ENCODE results near the gene ANKS1A.
"Not testable (repeated sequence)": the region's sequence is repeated elsewhere in the genome, so short reads cannot be mapped to it uniquely, and the experiment has no call there.

Gene ANKS1A

GRCh38 chr6:34876472-34876871 lies 12.6 kb upstream of the ANKS1A start:
- H3K4me1 ChIP-seq (ENCODE audit: low read depth, poor library complexity, severe bottlenecking), result peaks cover 13% of the 10 kb centered on the region
- TF ChIP-seq CTCF (conservative IDR thresholded peaks at IDR 0.05; ENCODE audit: low read depth, low read length), result no peak
- no peaks in the 10 kb centered on the region; the same call in 1 of the 2 replicates for H3K36me3 ChIP-seq (ENCODE audit: insufficient read depth)
- no peak overlapping the region for H3K4me3 ChIP-seq (IDR thresholded peaks at IDR 0.05; ENCODE audit: insufficient read depth, low read depth, low read length)
- no peaks in the 10 kb centered on the region for H3K27me3 ChIP-seq (ENCODE audit: insufficient read depth, low read depth)
- no peak overlapping the region for H3K4me2 ChIP-seq
- H2AFZ ChIP-seq (ENCODE audit: low read depth), result no peak overlapping the region
- no peak overlapping the region for H3K9ac ChIP-seq
- H4K20me1 ChIP-seq (ENCODE audit: insufficient read depth), result no peaks in the 10 kb centered on the region
- no peak overlapping the region for H3K27ac ChIP-seq
- no peaks in the 10 kb centered on the region for H3K79me2 ChIP-seq (ENCODE audit: insufficient read depth, low read depth)

- TF ChIP-seq CTCF (conservative IDR thresholded peaks at IDR 0.05; ENCODE audit: low read depth, low read length), result no peak
- no peak overlapping the region for H2AFZ ChIP-seq (ENCODE audit: low read depth)
- H3K36me3 ChIP-seq (ENCODE audit: insufficient read depth), result no peaks in the 10 kb centered on the region; the same call in 1 of the 2 replicates
- no peaks in the 10 kb centered on the region for H3K79me2 ChIP-seq (ENCODE audit: insufficient read depth, low read depth)
- H3K27ac ChIP-seq, result no peak overlapping the region
- H3K4me2 ChIP-seq, result no peak overlapping the region
- no peak overlapping the region for H3K4me3 ChIP-seq (IDR thresholded peaks at IDR 0.05; ENCODE audit: insufficient read depth, low read depth, low read length)
- no peaks in the 10 kb centered on the region for H3K27me3 ChIP-seq (ENCODE audit: insufficient read depth, low read depth)
- no peaks in the 10 kb centered on the region for H4K20me1 ChIP-seq (ENCODE audit: insufficient read depth)
- peaks cover 13% of the 10 kb centered on the region for H3K4me1 ChIP-seq (ENCODE audit: low read depth, poor library complexity, severe bottlenecking)
- no peak overlapping the region for H3K9ac ChIP-seq
These were observed 11.8 kb upstream of the ANKS1A start for GRCh38 chr6:34877259-34877658.

- no peak overlapping the region for H2AFZ ChIP-seq (ENCODE audit: low read depth)
- no peaks in the 10 kb centered on the region for H4K20me1 ChIP-seq (ENCODE audit: insufficient read depth)
- H3K27me3 ChIP-seq (ENCODE audit: insufficient read depth, low read depth), result no peaks in the 10 kb centered on the region
- no peak overlapping the region for H3K27ac ChIP-seq
- H3K4me1 ChIP-seq (ENCODE audit: low read depth, poor library complexity, severe bottlenecking), result peaks cover 13% of the 10 kb centered on the region
- no peak for TF ChIP-seq CTCF (conservative IDR thresholded peaks at IDR 0.05; ENCODE audit: low read depth, low read length)
- H3K36me3 ChIP-seq (ENCODE audit: insufficient read depth), result no peaks in the 10 kb centered on the region; the same call in 1 of the 2 replicates
- H3K4me2 ChIP-seq, result no peak overlapping the region
- no peaks in the 10 kb centered on the region for H3K79me2 ChIP-seq (ENCODE audit: insufficient read depth, low read depth)
- H3K4me3 ChIP-seq (IDR thresholded peaks at IDR 0.05; ENCODE audit: insufficient read depth, low read depth, low read length), result no peak overlapping the region
- no peak overlapping the region for H3K9ac ChIP-seq
These were observed 11.1 kb upstream of the ANKS1A start for GRCh38 chr6:34877869-34878485.

GRCh38 chr6:34884073-34884472 lies 5.0 kb upstream of the ANKS1A start:
- Histone ChIP-seq H3K4me1 (ENCODE audit: low read depth, poor library complexity, severe bottlenecking) (peaks cover 21% of the 10 kb centered on the region), H3K79me2 (ENCODE audit: insufficient read depth, low read depth) (peaks cover 35% of the 10 kb centered on the region)
- H3K4me2 ChIP-seq; H3K27ac ChIP-seq; H3K36me3 ChIP-seq (ENCODE audit: insufficient read depth); H2AFZ ChIP-seq (ENCODE audit: low read depth); H3K27me3 ChIP-seq (ENCODE audit: insufficient read depth, low read depth); H3K9ac ChIP-seq; H3K4me3 ChIP-seq (IDR thresholded peaks at IDR 0.05; ENCODE audit: insufficient read depth, low read depth, low read length); H4K20me1 ChIP-seq (ENCODE audit: insufficient read depth): not testable (repeated sequence)

GRCh38 chr6:34884996-34885395 lies 4.1 kb upstream of the ANKS1A start:
- Histone ChIP-seq H3K27me3 (ENCODE audit: insufficient read depth, low read depth) (no peaks in the 10 kb centered on the region), H3K4me3 (IDR thresholded peaks at IDR 0.05; ENCODE audit: insufficient read depth, low read depth, low read length) (no peak overlapping the region), H3K36me3 (ENCODE audit: insufficient read depth) (no peaks in the 10 kb centered on the region), H2AFZ (ENCODE audit: low read depth) (no peak overlapping the region), H3K4me2 (no peak overlapping the region), H3K4me1 (ENCODE audit: low read depth, poor library complexity, severe bottlenecking) (peaks cover 14% of the 10 kb centered on the region), H3K27ac (no peak overlapping the region), H3K79me2 (ENCODE audit: insufficient read depth, low read depth) (peaks cover 36% of the 10 kb centered on the region), H4K20me1 (ENCODE audit: insufficient read depth) (no peaks in the 10 kb centered on the region), H3K9ac (no peak overlapping the region)
- no peak for TF ChIP-seq CTCF (conservative IDR thresholded peaks at IDR 0.05; ENCODE audit: low read depth, low read length)

GRCh38 chr6:34885837-34886236 lies 3.2 kb upstream of the ANKS1A start:
- not testable (repeated sequence) for H2AFZ ChIP-seq (ENCODE audit: low read depth); H3K4me3 ChIP-seq (IDR thresholded peaks at IDR 0.05; ENCODE audit: insufficient read depth, low read depth, low read length); H4K20me1 ChIP-seq (ENCODE audit: insufficient read depth); H3K9ac ChIP-seq; H3K4me2 ChIP-seq; H3K36me3 ChIP-seq (ENCODE audit: insufficient read depth); H3K27ac ChIP-seq; H3K27me3 ChIP-seq (ENCODE audit: insufficient read depth, low read depth)
- Histone ChIP-seq H3K4me1 (ENCODE audit: low read depth, poor library complexity, severe bottlenecking) (peaks cover 20% of the 10 kb centered on the region), H3K79me2 (ENCODE audit: insufficient read depth, low read depth) (peaks cover 44% of the 10 kb centered on the region)

Data from KMS-11 (cell line).